Breast epithelium (tissue), 4 donors: Measurements from ENCODE around the gene MICAL3. TPM values are rescaled to one million over a fixed set of nuclear protein-coding genes. Genes with fewer than 3 reads are reported as not detected.
"Not testable (repeated sequence)": the region's sequence is repeated elsewhere in the genome, so short reads cannot be mapped to it uniquely, and the experiment has no call there.

Experiments
- DNase-seq, 2 donors: peaks; one replicate each; pipeline ENCODE4 v3.0.0-alpha.2; 2019; ENCODE audit warnings: low spot score in 2 of 2
- H3K27ac ChIP-seq, 2 donors: fragments of 200-600 bp; sonication (generic) in 1 of 2; one replicate each; pipeline ENCODE4 v1.5.1; 2016 to 2019; ENCODE audit warnings: mild to moderate bottlenecking in 1 of 2
- H3K27me3 ChIP-seq, 2 donors: fragments of 200-600 bp; sonication (generic) in 1 of 2; one replicate each; pipeline versions ENCODE4 v1.5.1 to v1.6.0; 2017 to 2019; ENCODE audit warnings: control low read depth in 1 of 2, mild to moderate bottlenecking in 1 of 2
- H3K36me3 ChIP-seq: fragments of 200-600 bp; one replicate; pipeline ENCODE4 v1.5.1; 2019
- H3K4me1 ChIP-seq, 2 donors: fragments of 200-600 bp; sonication (generic); one replicate each; pipeline ENCODE4 v1.5.1; 2016 to 2019; ENCODE audit warnings: control low read depth in 1 of 2
- H3K4me3 ChIP-seq, 3 donors: fragments of 200-600 bp; sonication (generic); 1 replicate in 2 of 3; 2 replicates in 1 of 3; pipeline ENCODE4 v1.5.1; 2016 to 2019; ENCODE audit warnings: mild to moderate bottlenecking in 3 of 3, moderate library complexity in 2 of 3
- H3K9me3 ChIP-seq, 2 donors: fragments of 200-600 bp; sonication (generic) in 1 of 2; one replicate each; pipeline ENCODE4 v1.5.1; 2016 to 2019; ENCODE audit warnings: control low read depth in 1 of 2
- POLR2A ChIP-seq: fragments of 450-650 bp; IDR thresholded peaks from one replicate; pipeline ENCODE4 v1.6.1; 2016; ENCODE audit warnings: antibody characterized with exemption, mild to moderate bottlenecking, moderate library complexity
- POLR2AphosphoS5 ChIP-seq, 3 donors: sonication (generic); formaldehyde crosslinking; IDR thresholded peaks; one replicate each; pipeline ENCODE4 v1.6.1; 2017; ENCODE audit warnings: antibody characterized with exemption in 3 of 3
- intact Hi-C: fragments of 100-400 bp; cut with DNase I; formaldehyde crosslinking; loops from one replicate; pipeline ENCODE4 v1.15.1; 2023; ENCODE audit warnings: low total_unique reads
- total RNA-seq, 3 donors: library from RNA; depleted of rRNA; stranded (reverse); fragments of >200 nt; gene quantifications; one replicate each; pipeline ENCODE4 v1.1.0, GENCODE V29; 2016
- TF ChIP-seq, protein P1 (sequence below), 3 donors: fragments of 450-650 bp; IDR thresholded peaks; one replicate each; pipeline ENCODE4 v1.5.1; 2016 to 2017; ENCODE audit warnings: antibody characterized with exemption in 3 of 3, mild to moderate bottlenecking in 3 of 3, moderate library complexity in 3 of 3

MICAL3 gene
- total RNA-seq, 3 donors from 2014 or later, result 19.5 to 42.3 (median 34.8) TPM

DNA sequence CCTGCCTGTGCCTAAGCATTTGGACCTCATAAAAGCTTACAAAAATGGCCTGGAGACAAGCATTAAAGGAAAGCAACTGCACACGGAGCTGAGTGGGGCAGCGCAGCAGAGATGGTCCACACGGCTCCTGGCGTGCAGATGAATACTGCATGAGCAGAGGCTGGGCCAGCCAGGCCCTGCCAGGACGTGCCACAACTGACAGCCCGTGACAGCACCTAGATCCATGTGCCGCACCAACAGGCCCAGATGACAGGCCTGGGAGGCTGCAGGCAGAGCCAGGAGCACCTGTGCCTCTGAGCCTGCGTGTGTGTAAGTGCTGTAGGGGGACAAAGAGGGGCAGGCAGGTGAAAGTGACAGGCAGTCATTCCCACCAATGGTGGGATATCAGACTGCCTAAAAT lies 33.4 kb downstream of the MICAL3 start:
- no peaks in the 10 kb centered on the region for H3K9me3 ChIP-seq
- no peak overlapping the region for H3K4me3 ChIP-seq
- H3K4me1 ChIP-seq, result no peaks in the 10 kb centered on the region
- TF ChIP-seq, protein P1, sequence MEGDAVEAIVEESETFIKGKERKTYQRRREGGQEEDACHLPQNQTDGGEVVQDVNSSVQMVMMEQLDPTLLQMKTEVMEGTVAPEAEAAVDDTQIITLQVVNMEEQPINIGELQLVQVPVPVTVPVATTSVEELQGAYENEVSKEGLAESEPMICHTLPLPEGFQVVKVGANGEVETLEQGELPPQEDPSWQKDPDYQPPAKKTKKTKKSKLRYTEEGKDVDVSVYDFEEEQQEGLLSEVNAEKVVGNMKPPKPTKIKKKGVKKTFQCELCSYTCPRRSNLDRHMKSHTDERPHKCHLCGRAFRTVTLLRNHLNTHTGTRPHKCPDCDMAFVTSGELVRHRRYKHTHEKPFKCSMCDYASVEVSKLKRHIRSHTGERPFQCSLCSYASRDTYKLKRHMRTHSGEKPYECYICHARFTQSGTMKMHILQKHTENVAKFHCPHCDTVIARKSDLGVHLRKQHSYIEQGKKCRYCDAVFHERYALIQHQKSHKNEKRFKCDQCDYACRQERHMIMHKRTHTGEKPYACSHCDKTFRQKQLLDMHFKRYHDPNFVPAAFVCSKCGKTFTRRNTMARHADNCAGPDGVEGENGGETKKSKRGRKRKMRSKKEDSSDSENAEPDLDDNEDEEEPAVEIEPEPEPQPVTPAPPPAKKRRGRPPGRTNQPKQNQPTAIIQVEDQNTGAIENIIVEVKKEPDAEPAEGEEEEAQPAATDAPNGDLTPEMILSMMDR (IDR thresholded peaks at IDR 0.05), result no peak
- TF ChIP-seq POLR2AphosphoS5 (IDR thresholded peaks at IDR 0.05) (no peak), POLR2A (no peak)
- DNase-seq, result no peak
- no peak overlapping the region for H3K27ac ChIP-seq
- intact Hi-C loops, result no loop called here
- H3K27me3 ChIP-seq, result no peaks in the 10 kb centered on the region
- H3K36me3 ChIP-seq, result no peaks in the 10 kb centered on the region

DNA sequence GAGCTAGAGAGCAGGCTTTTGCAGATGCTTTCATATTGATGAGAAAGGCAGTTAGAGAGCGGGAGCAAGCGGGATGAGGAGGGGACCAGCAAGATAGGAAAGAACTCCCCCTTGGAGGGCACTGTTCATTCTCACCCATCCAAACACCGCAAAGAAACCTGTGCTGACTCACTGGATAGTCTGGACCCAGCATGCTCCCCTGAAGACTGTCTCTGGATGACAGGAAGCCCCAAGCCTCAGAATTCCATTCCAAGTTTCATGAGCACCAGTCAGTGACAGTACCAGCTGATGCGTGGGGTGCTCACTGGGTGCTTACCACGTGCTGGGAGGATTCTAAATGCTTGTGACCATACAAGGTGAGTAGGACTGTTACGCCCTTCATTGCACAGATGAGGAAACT lies 34.2 kb downstream of the MICAL3 start:
- intact Hi-C loops, result no loop called here
- H3K9me3 ChIP-seq, result no peaks in the 10 kb centered on the region
- H3K4me3 ChIP-seq, result no peak overlapping the region
- H3K27me3 ChIP-seq, result no peaks in the 10 kb centered on the region
- TF ChIP-seq, protein P1 (IDR thresholded peaks at IDR 0.05), result no peak
- TF ChIP-seq POLR2AphosphoS5 (IDR thresholded peaks at IDR 0.05), result no peak
- TF ChIP-seq POLR2A, result no peak
- no peak overlapping the region for H3K27ac ChIP-seq
- DNase-seq, result no peak
- no peaks in the 10 kb centered on the region for H3K36me3 ChIP-seq
- H3K4me1 ChIP-seq, result no peaks in the 10 kb centered on the region

DNA sequence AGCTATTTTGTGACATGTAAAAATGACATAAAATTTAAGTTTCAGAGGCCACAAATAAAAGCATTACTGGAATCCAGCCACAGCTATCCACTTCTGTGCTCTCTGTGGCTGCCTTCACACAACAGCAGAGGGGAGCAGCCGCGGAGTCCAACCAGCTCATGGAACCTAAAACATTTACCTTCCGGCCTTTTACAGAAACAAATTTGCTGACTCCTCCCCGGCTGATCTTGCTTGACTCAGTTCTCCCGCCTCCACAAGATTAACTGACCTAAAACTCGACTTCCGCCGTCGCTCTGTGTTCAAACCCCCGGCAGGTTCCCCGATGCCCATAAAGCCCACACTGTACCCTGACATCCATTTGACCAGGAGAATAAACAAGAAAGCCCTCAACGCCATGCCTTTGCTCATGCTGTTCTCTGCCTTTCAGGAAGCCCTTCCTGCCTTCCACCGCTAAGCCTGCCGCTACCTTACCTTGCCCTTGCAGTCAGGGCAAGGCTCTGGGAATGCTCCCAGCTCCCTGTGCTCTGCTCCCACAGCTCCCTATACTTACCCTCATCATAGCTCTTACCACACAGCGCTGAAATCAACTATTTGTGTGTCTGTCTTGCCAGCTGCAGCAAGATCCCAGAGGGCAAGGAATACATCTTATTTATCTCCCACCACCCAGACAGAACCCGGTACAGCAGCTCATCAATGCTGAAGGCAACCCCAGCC lies 35.4 kb downstream of the MICAL3 start:
- Histone ChIP-seq H3K4me1 (no peaks in the 10 kb centered on the region), H3K4me3 (no peak overlapping the region), H3K27ac (no peak overlapping the region), H3K36me3 (no peaks in the 10 kb centered on the region), H3K9me3 (no peaks in the 10 kb centered on the region), H3K27me3 (no peaks in the 10 kb centered on the region)
- intact Hi-C loops, result no loop called here
- no peak for DNase-seq
- TF ChIP-seq, protein P1 (IDR thresholded peaks at IDR 0.05), result no peak
- no peak for TF ChIP-seq POLR2AphosphoS5 (IDR thresholded peaks at IDR 0.05)
- TF ChIP-seq POLR2A, result no peak

DNA sequence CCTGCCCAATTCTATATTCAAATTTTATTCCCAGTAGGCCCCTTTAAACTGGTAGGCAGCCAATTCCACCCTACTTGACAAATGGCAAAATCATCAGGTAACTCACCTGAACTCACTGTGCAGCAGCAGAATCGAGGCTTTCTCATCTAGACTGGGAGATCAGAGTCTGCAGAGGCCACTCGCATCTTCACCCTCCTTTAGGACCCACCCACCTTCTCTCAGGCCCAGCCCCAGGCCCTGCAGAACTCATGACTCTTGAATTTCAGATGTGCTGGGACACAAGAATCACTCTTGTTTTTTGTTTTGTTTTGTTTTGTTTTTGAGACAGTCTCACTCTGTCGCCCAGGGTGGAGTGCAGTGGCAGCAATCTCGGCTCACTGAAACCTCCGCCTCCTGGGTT lies 38.8 kb downstream of the MICAL3 start:
- Histone ChIP-seq H3K9me3 (no peaks in the 10 kb centered on the region), H3K4me1 (peaks cover 0 to 7% of the 10 kb centered on the region in 2 donors), H3K36me3 (no peaks in the 10 kb centered on the region), H3K4me3 (no peak overlapping the region), H3K27ac (no peak overlapping the region), H3K27me3 (no peaks in the 10 kb centered on the region)
- TF ChIP-seq POLR2A, result no peak
- no peak for TF ChIP-seq POLR2AphosphoS5 (IDR thresholded peaks at IDR 0.05)
- TF ChIP-seq, protein P1 (IDR thresholded peaks at IDR 0.05), result no peak
- no peak for DNase-seq
- intact Hi-C loops, result no loop called here

DNA sequence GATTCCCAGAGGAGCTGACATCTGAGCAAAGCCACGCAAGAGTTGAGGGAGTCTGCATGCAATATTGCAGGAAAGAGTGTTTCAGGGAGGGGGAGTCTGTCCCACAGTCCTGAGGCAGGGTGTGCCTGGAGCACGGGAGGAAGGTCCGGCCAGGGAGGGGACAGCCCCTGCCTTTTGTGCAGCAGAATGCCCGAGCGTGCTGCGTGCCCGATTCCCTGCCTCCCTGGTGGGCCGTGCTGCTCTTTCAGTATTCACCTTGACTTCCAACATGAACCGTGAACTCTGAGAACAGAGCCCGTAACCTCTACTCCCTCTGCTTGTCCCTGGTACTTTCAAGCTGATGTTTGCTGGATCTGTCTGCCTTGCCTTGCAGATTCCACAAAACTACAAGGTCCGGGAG lies 39.3 kb downstream of the MICAL3 start:
- H3K27ac ChIP-seq, DNase-seq, H3K4me1 ChIP-seq, H3K36me3 ChIP-seq, H3K4me3 ChIP-seq, intact Hi-C loops, H3K9me3 ChIP-seq, H3K27me3 ChIP-seq: not testable (repeated sequence)
